WERI-Rb-1 (cell line): ENCODE data around the gene HBA1.
"Not testable (repeated sequence)": the region's sequence is repeated elsewhere in the genome, so short reads cannot be mapped to it uniquely, and the experiment has no call there.

Source experiments
- DNase-seq: peaks from one replicate; pipeline ENCODE4 v3.0.0-alpha.2; 2020
- H3K27ac ChIP-seq: fragments of 250-450 bp; sonication (Bioruptor Pico); 2 replicates; pipeline ENCODE4 v1.5.1; 2020; ENCODE audit warnings: mild to moderate bottlenecking, moderate library complexity
- H3K27me3 ChIP-seq: fragments of 250-450 bp; sonication (Bioruptor Pico); 2 replicates; pipeline ENCODE4 v1.5.1; 2021; ENCODE audit warnings: mild to moderate bottlenecking, low read depth, moderate library complexity; ENCODE audit not compliant: insufficient read depth, severe bottlenecking
- H3K36me3 ChIP-seq: fragments of 250-450 bp; sonication (Bioruptor Pico); 2 replicates; pipeline ENCODE4 v1.5.1; 2020; ENCODE audit warnings: mild to moderate bottlenecking, moderate library complexity
- H3K4me3 ChIP-seq: 2 replicates; pipeline ENCODE4 v1.5.1; 2011; ENCODE audit warnings: low read depth, mild to moderate bottlenecking, control low read depth, low read length
- H3K9me3 ChIP-seq: fragments of 250-450 bp; sonication (Bioruptor Pico); 2 replicates; pipeline ENCODE4 v1.5.1; 2021; ENCODE audit warnings: mild to moderate bottlenecking, moderate library complexity; ENCODE audit not compliant: severe bottlenecking
- CTCF ChIP-seq: IDR thresholded peaks from 2 replicates; pipeline ENCODE4 v1.5.1; 2011; ENCODE audit warnings: low read depth, mild to moderate bottlenecking, control low read depth, inconsistent platforms, low read length

Gene HBA1

GRCh38 chr16:194516-194915 lies 18.0 kb downstream of the HBA1 start:
- no peaks in the 10 kb centered on the region for H3K9me3 ChIP-seq
- TF ChIP-seq CTCF, result no peak
- peaks cover 94% of the 10 kb centered on the region for H3K36me3 ChIP-seq

GRCh38 chr16:200388-200787 lies 23.9 kb downstream of the HBA1 start:
- no peaks in the 10 kb centered on the region for H3K27me3 ChIP-seq
- H3K27ac ChIP-seq, result no peak overlapping the region
- DNase-seq, result no peak
- no peak for TF ChIP-seq CTCF
- peaks cover 81% of the 10 kb centered on the region for H3K36me3 ChIP-seq
- H3K9me3 ChIP-seq, result no peaks in the 10 kb centered on the region
- no peak overlapping the region for H3K4me3 ChIP-seq

More at GRCh38 chr16:194516-194915, 18.0 kb downstream of the HBA1 start:
- no peak for DNase-seq
- Histone ChIP-seq H3K27me3 (no peaks in the 10 kb centered on the region), H3K4me3 (no peak overlapping the region), H3K27ac (no peak overlapping the region)

- no peak for DNase-seq
- TF ChIP-seq CTCF, result no peak
- Histone ChIP-seq H3K4me3 (no peak overlapping the region), H3K27ac (no peak overlapping the region), H3K9me3 (no peaks in the 10 kb centered on the region), H3K27me3 (no peaks in the 10 kb centered on the region), H3K36me3 (peaks cover 84% of the 10 kb centered on the region)
Observed at GRCh38 chr16:203246-203645, 26.8 kb downstream of the HBA1 start.

GRCh38 chr16:204046-204445 lies 27.6 kb downstream of the HBA1 start:
- H3K27me3 ChIP-seq, H3K4me3 ChIP-seq, DNase-seq, H3K27ac ChIP-seq, H3K9me3 ChIP-seq: not testable (repeated sequence)
- peaks cover 84% of the 10 kb centered on the region for H3K36me3 ChIP-seq

GRCh38 chr16:209359-209758 lies 32.9 kb downstream of the HBA1 start:
- H3K4me3 ChIP-seq, H3K27me3 ChIP-seq, DNase-seq, H3K9me3 ChIP-seq, H3K27ac ChIP-seq: not testable (repeated sequence)
- peaks cover 95% of the 10 kb centered on the region for H3K36me3 ChIP-seq

- peaks cover 95% of the 10 kb centered on the region for H3K36me3 ChIP-seq
- DNase-seq, H3K27ac ChIP-seq, H3K27me3 ChIP-seq, H3K4me3 ChIP-seq, H3K9me3 ChIP-seq: not testable (repeated sequence)
Observed at GRCh38 chr16:211631-212180, 35.2 kb downstream of the HBA1 start.

GRCh38 chr16:212999-213398 lies 36.5 kb downstream of the HBA1 start:
- no peak for TF ChIP-seq CTCF
- no peak overlapping the region for H3K4me3 ChIP-seq
- no peaks in the 10 kb centered on the region for H3K9me3 ChIP-seq
- H3K27me3 ChIP-seq, result no peaks in the 10 kb centered on the region
- no peak overlapping the region for H3K27ac ChIP-seq
- DNase-seq, result no peak
- peaks cover 96% of the 10 kb centered on the region for H3K36me3 ChIP-seq
